Measurements from ENCODE around the gene METTL24. TPM values are rescaled to one million over a fixed set of nuclear protein-coding genes. Genes with fewer than 3 reads are reported as not detected.

The METTL24 gene
- not detected in 2 replicates for total RNA-seq

GRCh38 chr6:110357664-110358552 is at the start of gene METTL24:
Gene METTL24 (minus strand): TSS chr6:110358349. CDS start chr6:110358272, 77 bp downstream.

Other genes with a start within 250 kb of the METTL24 start
- 17.4 and 21.9 TPM in 2 replicates for gene WASF1, start 178.7 kb downstream of the METTL24 start, total RNA-seq
- gene CDC40, start 177.9 kb downstream of the METTL24 start, total RNA-seq: 36.3 and 37.0 TPM in 2 replicates
- 0.36 TPM in 1 of 2 replicates, not detected in the other for gene DDO, start 57.2 kb upstream of the METTL24 start, total RNA-seq
- not detected in 2 replicates for gene SLC22A16, start 118.3 kb upstream of the METTL24 start, total RNA-seq

All from thoracic aorta endothelial cell (primary cell).